ENCODE results near the gene SEMA3A.

- TF ChIP-seq FOSL1 (IDR thresholded peaks at IDR 0.05; ENCODE audit: low read depth) (no peak), REST (IDR thresholded peaks at IDR 0.05; ENCODE audit: low read depth) (no peak), CTCF (IDR thresholded peaks at IDR 0.05 in 2 of 3, conservative IDR thresholded peaks at IDR 0.05 in 1 of 3; ENCODE audit: borderline replicate concordance in 1 of 3, insufficient read depth in 1 of 3, low read depth in 2 of 3, low read length in 2 of 3) (no peak), RAD21 (IDR thresholded peaks at IDR 0.05; ENCODE audit: low read depth) (no peak)
Observed at GRCh38 chr7:84202855-84203254, 8.3 kb upstream of the SEMA3A start.
